Breast epithelium (tissue), 3 donors: ENCODE results near the gene FAM3D.

ENCODE experiments used
- CTCF ChIP-seq, 3 donors: fragments of 450-650 bp; IDR thresholded peaks; one replicate each; pipeline ENCODE4 v1.5.1; 2016 to 2017; ENCODE audit warnings: antibody characterized with exemption in 3 of 3, mild to moderate bottlenecking in 3 of 3, moderate library complexity in 3 of 3
- POLR2A ChIP-seq: fragments of 450-650 bp; IDR thresholded peaks from one replicate; pipeline ENCODE4 v1.6.1; 2016; ENCODE audit warnings: antibody characterized with exemption, mild to moderate bottlenecking, moderate library complexity
- POLR2AphosphoS5 ChIP-seq, 3 donors: sonication (generic); formaldehyde crosslinking; IDR thresholded peaks; one replicate each; pipeline ENCODE4 v1.6.1; 2017; ENCODE audit warnings: antibody characterized with exemption in 3 of 3

- TF ChIP-seq CTCF (IDR thresholded peaks at IDR 0.05) (no peak), POLR2A (no peak), POLR2AphosphoS5 (IDR thresholded peaks at IDR 0.05) (no peak)
Observed at GRCh38 chr3:58656631-58657030, 9.9 kb downstream of the FAM3D start.
